HG03571 (cell line): Measurements from ENCODE around the gene CXCR2.
"Not testable (repeated sequence)": the region's sequence is repeated elsewhere in the genome, so short reads cannot be mapped to it uniquely, and the experiment has no call there.

Experiments
- ATAC-seq: cut with Tn5 transposase; IDR thresholded peaks from one replicate; pipeline ENCODE4 v1.9.1; 2021; ENCODE audit not compliant: unreplicated experiment

The CXCR2 gene

DNA sequence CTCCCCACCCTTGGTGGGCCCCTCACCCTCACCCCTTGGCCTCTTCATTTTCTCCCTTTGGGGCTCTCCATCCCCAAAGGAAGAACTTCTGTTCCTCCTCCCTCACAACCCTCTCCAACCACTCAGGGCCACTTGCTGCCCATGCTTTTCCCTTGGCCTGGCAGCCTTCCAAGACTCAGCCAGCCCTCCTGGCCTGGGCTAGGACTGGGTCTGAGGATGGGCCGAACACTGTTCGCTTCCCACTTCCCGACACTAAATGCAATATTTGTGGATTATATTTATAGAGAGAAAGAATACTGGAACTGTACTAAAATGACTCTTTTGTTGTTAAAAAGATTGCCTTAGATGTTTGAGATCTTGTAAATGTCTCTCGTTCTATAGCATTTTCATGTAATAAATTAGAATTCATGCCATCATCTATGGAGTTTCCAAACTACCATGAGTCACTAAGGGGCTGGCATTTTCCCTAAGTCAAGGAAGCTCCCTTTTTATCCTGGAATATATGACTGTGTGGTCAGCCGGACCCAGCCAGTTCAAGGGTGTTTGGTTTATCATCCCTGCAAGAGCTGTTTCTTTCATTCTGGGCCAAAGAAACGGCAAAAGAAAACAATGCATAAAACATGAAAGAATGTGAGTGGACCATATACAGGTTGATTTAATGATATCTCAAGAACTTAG, 3.8 kb downstream of the CXCR2 start:
- ATAC-seq, result no peak

DNA sequence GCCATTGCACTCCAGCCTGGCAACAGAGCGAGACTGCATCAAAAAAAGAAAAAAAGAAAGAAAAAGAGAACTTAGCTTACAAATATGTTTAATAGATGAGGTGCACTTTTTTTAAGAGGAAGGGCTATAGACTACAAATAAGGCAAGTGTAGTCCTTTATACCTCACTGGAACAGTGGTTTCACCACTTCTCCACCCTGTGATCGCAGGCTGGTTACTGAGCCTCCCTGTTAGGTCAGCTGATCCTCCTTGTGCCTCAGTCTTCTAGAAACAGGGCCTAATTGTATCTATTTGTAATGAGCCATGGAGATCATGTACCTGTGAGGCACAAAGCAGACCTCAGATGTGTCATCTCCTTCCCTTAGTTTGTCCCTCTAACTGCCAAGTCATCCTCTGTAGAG, 4.5 kb downstream of the CXCR2 start:
- no peak for ATAC-seq

DNA sequence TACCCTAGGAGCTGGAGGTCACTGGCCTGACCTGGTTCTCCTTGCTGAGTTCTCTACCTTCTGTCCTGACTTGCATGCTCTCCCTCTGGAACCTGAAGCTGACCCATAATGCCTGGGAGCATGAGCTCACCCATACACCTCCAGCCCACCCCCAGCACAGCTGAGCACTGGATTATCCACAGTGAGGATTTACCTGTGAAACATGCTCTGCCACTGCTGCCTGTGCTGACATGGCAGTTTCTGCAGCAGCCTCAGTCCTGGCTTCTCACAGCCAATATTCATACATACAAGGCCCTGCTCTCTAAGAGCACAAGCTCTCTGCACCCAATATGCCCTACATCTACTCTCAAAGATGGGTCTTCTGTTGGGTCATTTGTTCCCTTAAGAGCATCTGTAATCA, 5.0 kb downstream of the CXCR2 start:
- no peak for ATAC-seq

DNA sequence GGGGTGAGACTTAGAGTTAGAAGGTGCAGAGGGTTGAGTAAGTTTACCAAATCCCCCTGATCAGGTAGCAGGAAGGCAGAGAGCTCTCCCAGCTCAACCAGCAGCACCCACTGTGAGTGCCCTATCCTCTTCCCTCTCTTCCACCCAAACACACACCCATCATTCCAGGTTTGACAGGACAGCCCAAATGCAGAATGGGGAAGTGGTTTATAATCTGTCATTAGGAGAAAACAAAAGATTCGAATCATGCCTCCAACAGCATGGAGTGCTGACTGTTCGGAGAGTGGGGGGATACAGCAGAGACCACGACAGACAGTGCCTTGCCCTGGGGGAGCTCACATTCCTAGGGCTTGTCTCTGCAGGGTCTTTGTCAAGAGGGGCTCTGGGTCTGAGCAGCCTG, 11.7 kb downstream of the CXCR2 start:
- ATAC-seq, result no peak

DNA sequence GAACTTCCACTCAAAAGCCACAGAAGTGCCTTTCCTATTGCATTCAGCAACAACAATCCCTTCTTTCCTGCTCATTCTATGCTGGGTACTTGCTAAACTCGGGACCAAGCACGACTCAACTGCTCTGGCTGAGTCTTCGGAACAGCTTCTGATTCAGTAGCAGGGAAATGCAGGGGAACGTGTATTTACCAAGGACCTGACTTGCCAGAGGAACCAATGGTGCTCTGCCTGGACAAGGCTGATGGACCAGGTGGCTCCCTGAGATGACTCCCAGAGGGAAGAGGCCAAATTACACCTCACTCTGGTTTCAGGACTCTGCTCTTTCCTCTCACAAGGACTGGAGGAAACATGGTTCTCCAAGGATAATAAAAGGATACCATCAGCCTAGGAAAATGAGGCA, 12.2 kb downstream of the CXCR2 start:
- no peak for ATAC-seq

DNA sequence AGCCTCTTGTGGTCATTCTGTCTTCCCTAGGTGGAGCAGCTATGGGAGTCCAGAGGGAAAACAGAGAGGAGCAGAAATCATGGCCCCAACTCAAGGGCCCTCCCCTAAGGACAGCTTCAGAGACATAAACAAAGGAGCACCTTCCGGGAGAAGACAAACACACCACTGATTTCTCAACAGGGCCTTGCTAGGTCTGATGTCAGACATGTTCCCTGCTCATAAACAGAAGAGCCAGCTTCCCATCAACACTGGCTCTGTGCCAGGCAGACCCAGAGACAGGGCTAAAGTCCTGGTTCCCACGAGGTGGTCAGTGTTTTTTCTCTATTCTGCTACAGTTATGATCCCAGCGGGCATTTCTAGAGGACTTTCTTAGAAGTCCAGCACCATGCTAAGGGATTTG, 19.3 kb downstream of the CXCR2 start:
- ATAC-seq, result no peak

DNA sequence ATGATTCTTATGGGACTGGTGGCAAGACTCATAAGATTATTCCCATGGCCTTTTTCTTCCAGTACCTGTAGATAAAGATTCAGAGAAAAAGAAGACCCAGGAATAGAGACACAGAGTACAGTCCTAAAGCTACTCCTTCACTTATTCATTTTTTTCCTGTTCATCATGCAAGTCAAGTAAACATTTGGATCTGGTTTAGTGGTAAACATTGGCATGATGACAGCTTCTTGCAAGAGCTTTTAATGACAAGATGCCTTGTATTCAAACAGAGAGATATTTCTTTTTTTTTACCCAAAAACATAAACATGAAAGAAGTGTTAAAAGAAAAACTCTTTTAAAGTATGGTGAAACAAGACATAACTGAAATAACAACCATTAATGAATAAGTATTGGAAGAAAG, 20.2 kb downstream of the CXCR2 start:
- ATAC-seq, result no peak

DNA sequence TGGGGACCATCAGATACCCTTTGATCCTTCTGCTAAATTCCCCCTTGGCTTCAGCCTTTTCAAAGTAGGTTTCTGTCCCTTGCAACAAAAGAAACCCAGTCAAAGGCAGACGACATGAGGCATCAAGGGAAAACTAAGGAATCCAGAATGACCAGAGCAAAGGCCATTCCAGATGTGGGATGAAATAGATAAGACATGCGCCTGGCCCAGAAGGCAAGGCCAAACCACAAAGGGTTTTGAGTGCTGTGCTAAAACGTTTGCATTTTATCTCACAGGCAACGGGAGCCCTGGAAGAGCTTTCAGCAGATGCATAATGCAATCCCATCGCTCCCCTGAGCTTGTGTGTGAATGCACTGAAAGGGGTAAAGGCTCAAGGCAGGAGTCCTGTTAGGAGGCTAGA, 23.3 kb downstream of the CXCR2 start:
- no peak for ATAC-seq

DNA sequence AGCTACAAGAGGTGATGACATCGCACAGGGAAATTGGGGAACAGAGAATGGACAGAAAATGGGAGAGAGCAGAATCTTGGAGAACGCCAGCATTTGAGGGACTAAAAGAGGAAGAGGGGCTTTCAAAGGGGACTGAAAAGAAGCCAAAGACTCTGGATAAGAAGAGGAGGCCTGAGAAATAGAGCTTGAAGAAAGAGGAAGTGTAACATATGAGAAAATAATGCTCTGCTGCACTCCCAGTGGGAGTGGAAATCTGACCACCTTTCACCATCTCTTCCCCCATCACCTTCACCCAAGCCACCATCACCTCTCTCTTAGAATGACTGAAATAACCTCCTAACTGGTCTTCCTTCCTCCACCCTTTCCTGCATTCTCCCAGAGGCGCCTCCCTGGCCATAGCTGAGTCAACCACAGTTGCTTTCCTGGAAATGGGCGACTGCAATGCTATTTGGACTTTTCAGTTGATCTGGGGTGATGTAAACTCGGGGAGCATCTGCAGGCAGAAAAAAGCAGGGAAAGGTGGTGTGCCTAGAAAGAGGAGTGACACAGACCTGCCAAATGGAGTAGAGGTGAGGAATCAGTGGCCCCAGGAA, 24.1 kb downstream of the CXCR2 start:
- no peak for ATAC-seq

DNA sequence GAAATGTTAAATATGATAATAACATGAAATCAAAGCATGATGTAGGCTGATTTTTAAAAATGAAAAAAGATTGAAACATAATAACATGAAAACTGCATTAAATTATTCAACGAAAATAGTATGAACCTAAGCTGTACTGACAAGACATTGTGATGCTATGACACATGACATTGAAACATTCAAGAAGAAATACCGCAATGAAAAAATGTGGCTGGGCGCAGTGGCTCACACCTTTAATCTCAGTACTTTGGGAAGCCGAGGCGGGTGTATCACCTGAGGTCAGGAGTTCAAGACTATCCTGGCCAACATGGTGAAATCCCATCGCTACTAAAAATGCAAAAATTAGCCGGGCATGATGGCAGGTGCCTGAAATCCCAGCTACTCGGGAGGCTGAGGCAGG, 26.3 kb downstream of the CXCR2 start:
- no peak for ATAC-seq

DNA sequence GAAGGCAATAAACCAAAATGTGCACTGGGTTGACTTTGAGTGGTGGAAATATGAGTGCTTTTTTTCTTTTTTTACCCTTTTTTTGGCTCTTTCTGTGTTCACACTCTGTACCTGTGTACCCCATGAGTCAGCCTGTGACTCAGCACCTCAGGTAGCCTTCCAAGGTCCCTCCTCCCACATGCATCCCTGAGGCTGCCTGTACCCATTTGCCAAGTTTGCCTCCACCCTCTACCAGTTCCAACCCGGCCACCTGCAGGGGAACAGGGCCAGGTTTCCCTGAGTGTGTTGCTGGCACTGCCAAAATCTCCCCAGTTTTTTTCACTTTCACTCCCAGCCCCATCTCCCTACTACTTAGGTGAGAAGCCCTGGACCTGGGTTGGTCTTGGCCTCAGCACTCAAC, 26.9 kb downstream of the CXCR2 start:
- no peak for ATAC-seq

DNA sequence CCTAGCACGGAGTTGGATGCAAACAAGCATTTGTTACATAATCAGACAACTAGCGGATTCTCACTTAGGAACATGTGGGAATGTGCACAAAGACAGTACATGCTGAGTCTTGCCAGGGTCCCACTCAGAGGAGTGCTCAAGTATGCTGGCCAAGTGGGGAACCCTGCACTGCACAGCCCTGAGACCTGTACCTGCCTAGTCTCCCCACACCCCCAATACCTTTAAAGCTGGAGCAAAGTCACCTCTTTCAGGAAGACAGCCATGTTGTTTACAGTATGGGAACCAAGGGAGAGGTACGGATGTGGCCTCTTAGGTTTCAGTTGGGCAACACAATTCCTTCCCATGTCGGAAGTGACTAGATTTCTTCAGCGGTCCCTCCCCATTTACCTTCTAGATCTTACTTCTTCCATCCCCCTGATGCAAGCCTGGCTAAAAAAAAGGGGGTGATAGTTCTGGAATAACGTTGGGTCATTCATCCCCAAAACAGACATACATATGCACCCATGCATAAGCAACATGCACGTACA, 30.2 kb downstream of the CXCR2 start:
- no peak for ATAC-seq

DNA sequence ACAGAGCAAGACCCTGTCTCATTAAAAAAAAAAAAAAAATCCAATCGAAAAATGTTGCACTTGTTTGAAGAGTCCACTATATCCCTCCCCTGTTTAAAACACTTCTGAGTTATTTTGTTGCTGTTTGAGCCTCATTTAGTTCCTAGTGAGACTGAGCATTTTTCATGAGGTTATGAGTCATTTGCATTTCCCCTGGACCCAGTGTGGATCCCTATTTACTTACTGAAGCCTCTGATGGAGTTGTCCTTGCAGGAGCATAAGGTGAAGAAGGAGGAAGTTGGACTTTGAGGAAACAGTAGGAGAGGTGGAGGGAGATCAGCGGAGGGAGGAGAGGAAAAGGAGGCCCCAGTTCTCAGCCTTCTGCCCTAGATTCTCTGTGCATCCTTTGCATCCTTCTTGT, 35.8 kb downstream of the CXCR2 start:
- ATAC-seq, result no peak

DNA sequence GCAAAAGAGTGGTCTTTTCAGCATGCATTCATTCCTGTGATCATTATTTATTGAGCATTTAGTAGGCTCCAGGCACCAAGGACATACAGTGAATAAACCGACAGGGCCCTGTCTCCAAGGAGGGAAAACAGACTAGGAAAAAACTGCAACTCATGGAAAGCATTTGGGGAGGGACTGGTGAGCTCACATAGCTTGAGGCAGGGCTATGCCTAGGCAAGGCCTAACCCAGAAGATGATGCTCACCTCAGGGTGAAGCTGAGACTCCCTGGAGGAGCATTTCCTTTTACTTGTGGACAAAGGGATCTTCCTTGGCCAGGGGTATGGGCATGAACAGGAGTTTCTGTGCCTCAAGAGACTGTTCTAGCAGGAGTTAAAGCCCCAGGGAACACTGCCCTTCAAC, 37.0 kb downstream of the CXCR2 start:
- ATAC-seq, result no peak

DNA sequence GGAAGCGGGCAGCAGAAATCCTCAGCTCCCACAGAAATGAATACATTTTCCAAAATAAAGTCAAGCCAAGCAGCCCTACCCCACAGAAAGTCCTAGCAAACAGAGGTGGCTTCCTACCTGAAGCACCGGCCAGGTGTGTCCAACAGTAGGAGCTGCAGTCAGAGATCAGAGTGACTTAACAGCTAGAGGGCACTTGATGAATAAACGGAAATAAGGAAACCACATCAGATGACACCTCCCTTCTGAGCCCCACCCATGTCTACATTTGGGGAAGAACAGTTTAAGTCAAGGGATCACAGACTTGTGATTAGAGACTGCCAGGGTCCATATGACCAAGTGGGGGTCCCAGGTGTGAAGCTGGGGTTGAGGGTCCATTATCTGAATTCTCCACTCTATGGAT, 41.0 kb downstream of the CXCR2 start, which contains the start of gene CXCR1:
Gene CXCR1 (minus strand): TSS at position 172 of the 400 bp plus-strand sequence. CDS start 1,751 bp downstream, outside the sequence.
- ATAC-seq, result no peak

DNA sequence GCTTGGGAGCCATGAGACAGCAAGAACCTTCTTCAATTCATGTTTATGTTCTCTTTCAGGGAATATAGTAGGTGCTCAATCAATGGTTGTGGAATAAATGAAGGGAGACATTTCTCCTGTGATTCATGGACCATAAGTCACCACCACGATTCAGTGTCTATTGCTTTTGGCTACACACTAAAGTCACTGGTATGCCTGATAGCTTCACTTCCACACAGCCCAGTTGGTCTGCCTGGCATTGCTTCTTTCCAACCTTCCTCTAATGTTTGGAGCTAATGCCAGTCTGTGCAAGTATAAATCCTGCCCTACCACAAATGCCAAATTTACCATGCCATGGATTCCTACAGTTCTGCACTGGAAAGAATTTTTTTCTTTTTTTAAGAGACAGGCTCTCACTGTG, 42.2 kb downstream of the CXCR2 start:
- no peak for ATAC-seq

DNA sequence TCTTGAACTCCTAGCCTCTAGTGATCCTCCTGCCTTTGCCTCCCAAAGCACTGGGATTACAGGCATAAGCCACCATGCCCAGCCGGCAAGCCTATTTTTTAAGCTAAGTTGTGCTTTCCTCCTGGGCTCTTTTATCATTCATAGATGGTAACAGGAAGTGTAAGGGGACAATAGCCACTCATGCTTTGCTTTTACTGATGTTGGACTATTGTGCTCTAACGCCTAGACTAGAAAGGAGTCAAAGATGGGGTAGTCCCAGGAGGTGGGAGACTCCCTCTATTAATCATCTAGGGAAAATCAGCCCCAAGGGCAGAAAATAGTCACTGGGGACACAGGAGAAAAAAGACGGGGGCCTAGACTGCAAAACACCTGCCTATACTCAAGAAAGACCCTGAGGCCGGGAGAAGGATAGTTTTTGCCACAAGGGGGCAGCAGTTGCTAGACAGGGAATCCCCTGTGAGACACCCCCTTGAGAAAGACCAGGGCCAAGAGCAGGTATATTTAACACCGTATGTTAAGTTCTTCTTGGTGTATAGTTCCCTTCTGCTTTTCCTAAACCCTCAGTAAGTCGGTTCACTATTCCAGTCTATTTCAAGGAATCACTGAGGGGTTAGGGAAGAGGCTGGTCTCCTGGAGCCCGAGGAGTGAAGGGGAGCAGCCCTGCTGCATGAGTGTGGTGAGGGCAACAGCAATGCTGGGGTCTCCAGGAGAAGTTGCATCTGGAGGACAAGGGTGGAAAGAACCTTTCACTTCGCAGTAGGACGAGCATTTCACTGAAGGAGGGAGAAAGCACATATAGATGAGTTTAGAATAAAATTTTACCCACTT, 43.0 kb downstream of the CXCR2 start:
- no peak for ATAC-seq

DNA sequence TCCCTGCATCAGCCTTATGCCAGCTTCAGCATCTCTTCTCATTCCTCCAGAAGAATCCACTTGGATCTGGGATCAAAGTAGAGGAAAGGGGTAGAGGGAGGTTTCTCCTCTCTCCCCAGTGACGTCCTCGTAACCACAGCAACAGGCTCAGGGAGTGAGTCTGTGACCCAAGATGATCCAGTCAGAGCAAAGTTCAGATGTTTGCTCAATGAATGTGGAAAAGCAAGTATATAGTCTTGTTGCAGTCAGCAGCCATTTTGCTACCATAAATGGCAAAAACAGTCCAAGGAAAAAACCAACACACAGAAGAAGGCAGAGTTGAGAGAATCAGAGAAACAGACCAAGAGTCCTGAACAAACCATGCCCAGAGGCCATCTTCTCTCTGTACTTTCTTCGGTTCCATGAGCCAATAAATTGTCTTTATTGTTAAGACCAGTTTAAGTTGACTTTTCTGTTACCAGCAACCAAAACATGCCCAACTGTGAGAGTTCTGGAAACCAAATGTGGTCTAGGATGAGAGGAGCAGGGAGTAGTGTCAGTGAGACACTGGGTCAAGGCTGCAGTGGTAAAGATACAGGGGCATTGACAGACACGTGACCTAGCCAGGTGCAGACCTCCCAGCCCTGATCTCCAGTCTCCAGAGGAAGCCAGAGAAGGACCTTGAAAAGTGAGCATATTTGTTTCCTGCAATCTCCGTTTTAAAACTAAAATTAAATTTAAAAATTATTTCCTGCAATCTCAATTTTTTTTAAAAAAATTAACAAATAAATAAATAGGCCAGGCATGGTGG, 44.1 kb downstream of the CXCR2 start:
- ATAC-seq, result no peak

DNA sequence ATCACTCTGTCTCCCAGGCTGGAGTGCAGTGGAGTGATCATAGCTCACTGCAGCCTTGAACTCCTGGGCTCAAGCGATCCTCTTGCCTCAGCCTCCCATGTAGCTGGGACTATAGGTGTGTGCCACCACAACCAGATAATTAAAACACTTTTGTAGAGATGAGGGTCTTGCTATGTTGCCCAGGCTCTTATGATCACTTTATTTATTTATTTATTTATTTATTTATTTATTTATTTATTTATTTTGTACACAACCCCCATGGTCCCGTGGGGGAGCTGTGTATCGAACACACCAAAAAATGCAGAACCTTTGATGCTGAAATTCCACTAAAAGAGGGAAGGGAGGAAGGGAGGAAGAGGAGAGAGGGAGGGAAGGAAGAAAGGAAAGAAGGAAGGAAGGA, 45.9 kb downstream of the CXCR2 start:
- ATAC-seq, result not testable (repeated sequence)

DNA sequence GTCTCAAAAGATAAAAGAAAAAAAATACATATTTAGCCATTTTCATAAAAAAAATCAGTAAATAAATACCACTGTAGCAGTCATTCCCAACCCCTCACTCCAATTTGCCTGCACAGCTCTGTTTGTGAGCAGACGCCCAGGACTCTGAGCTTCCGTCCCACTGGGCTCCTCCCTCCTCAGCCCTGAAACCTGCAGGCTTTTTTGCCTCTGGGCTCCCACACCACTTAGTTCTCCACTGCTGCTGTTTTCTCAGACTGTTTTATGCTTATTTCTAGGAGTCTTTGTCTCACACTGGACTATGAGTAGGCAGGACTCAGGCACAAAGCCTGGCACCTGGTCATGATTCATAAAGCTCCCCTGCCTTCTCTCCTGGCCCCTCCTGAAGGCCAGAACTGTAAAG, 47.0 kb downstream of the CXCR2 start:
- ATAC-seq, result no peak

DNA sequence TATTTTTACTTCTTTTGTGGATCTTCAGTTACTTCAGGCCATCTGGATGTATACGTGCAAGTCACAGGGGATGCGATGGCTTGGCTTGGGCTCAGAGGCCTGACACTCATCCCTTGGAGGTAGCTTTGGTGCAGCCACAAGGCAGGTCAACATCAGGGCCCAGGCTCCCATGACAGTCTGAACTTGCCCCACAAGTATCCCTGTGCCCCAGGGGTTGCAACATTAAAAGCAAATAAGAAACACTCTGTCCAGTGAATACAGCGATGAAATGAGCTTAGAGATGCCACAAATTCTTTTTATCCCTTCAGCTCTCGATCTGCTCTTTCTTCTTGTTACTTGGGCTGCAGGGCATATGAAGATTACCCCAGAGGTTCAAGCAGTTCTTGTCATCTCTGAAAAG, 54.0 kb downstream of the CXCR2 start:
- no peak for ATAC-seq
